Bronchial epithelial cell (primary cell): ENCODE results near the gene AGPS. TPM values are rescaled to one million over a fixed set of nuclear protein-coding genes. Genes with fewer than 3 reads are reported as not detected.
A peak's percentile ranks its signal among the peaks of the same experiment; 100 is the strongest.

Experiments
- DNase-seq: peaks from one replicate; pipeline ENCODE4 v3.0.0-alpha.2; 2010; ENCODE audit warnings: low read depth
- FAIRE-seq: peaks from 2 replicates; lab custom pipeline; 2011; peaks lifted over from hg19 to GRCh38; lab: Jason Lieb, UNC
- H3K27me3 ChIP-seq: 2 replicates; pipeline ENCODE4 v1.5.1; 2011; ENCODE audit warnings: low read length; ENCODE audit not compliant: control insufficient read depth, insufficient read depth
- H3K36me3 ChIP-seq: 2 replicates; pipeline ENCODE4 v1.5.1; 2011; ENCODE audit warnings: low read length; ENCODE audit not compliant: control insufficient read depth, insufficient read depth
- H3K4me3 ChIP-seq: 2 replicates; pipeline ENCODE4 v1.5.1; 2011; ENCODE audit warnings: mild to moderate bottlenecking, low read depth, low read length, control low read depth
- total RNA-seq: library from RNA; depleted of rRNA; stranded (reverse); fragments of >200 nt; gene quantifications from 2 replicates; pipeline ENCODE4 v1.2.1, GENCODE V29; 2014
- TF ChIP-seq, protein P1 (sequence below): IDR thresholded peaks from 2 replicates; pipeline ENCODE4 v1.5.1; 2011; ENCODE audit warnings: mild to moderate bottlenecking, moderate library complexity, low read length, control low read depth, inconsistent platforms; ENCODE audit not compliant: insufficient read depth, severe bottlenecking

Gene AGPS
- total RNA-seq, 1 donor from 2014 or later, result 34.8 TPM

DNA sequence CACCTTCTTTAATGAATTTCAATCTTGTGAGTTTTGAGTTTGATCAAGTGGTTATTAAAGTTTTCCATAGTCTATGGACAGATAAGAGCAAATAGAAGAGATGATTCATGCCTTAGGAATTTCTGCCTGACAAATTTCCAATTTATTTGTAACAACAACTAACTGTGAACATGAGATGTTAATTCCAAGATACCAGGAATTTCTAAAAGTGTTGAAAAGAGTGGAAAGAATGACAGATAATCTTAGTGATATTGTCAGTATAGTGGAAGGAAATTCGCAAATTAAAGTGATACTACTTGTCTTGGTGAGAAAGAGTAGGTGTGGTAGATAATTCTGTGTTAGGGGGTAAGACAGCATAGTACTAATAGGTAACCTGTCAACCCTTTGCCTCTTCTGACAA is 82.4 kb downstream of the AGPS start:
- FAIRE-seq, result no peak
- TF ChIP-seq, protein P1, sequence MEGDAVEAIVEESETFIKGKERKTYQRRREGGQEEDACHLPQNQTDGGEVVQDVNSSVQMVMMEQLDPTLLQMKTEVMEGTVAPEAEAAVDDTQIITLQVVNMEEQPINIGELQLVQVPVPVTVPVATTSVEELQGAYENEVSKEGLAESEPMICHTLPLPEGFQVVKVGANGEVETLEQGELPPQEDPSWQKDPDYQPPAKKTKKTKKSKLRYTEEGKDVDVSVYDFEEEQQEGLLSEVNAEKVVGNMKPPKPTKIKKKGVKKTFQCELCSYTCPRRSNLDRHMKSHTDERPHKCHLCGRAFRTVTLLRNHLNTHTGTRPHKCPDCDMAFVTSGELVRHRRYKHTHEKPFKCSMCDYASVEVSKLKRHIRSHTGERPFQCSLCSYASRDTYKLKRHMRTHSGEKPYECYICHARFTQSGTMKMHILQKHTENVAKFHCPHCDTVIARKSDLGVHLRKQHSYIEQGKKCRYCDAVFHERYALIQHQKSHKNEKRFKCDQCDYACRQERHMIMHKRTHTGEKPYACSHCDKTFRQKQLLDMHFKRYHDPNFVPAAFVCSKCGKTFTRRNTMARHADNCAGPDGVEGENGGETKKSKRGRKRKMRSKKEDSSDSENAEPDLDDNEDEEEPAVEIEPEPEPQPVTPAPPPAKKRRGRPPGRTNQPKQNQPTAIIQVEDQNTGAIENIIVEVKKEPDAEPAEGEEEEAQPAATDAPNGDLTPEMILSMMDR, result no peak

DNA sequence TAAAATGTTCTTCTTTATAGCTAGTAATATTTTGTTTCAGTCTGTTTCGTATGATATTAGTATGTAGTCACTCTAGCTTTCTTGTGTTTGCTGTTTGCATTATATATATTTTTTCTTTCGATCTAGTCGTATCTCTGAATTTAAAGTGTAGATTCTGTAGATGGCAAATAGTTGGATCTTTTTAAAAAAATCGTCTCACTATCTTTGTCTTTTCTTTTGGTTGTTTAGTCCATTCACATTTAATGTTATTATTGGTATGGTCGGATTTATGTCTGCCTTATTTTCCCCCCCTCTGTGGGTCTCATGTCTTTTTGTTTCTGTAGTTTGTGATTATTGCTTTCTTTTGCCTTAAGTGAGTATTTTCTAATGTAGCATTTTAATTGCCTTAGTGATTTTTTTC is 84.3 kb downstream of the AGPS start:
- TF ChIP-seq, protein P1, result no peak
- DNase-seq (no peak), FAIRE-seq (no peak)
- no peak overlapping the region for H3K4me3 ChIP-seq
- no peaks in the 10 kb centered on the region for H3K27me3 ChIP-seq
- no peaks in the 10 kb centered on the region for H3K36me3 ChIP-seq

More for the DNA sequence above, 82.4 kb downstream of the AGPS start:
- H3K27me3 ChIP-seq, result no peaks in the 10 kb centered on the region
- DNase-seq, result peak; percentile 76
- H3K36me3 ChIP-seq, result no peaks in the 10 kb centered on the region
- H3K4me3 ChIP-seq, result no peak overlapping the region

DNA sequence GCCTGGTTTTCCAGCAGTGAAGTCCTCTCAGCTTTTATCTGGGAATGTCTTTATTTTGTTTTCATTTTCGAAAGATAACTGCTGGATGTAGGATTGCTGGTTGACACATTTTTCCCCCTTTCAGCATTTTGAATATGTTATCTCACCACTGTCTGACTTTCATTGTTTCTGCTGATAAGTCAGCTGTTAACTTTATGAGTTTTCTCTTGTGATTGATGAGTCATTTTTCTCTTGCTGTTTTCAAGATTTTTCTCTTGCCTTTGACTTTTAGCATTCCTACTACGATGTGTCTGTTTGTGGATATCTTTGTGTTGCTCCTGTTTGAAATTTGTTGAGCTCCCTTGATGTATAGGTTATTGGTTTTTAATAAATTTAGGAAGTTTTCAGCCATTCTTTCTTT is 85.5 kb downstream of the AGPS start:
- Histone ChIP-seq H3K36me3 (no peaks in the 10 kb centered on the region), H3K27me3 (no peaks in the 10 kb centered on the region), H3K4me3 (no peak overlapping the region)
- no peak for FAIRE-seq
- TF ChIP-seq, protein P1, result no peak
- no peak for DNase-seq

DNA sequence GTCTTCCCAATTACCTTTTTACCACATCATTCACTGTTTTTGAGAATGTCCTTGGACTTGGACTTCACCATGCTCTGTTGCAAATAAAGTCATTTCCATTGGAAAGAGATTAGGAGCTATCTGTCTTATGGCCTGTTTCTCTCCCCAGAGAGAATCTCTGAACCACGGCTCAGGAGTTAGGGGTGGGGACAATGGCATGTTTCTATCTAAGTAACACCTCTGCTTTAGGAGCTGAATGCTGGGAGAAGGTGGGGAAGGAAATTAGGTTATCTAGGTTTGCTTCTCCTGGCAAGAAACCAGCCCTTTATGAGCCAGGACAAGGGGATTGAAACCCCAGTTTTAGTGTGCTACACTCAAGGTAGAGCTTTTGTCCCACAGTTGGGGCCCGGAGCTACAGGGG is 86.3 kb downstream of the AGPS start:
- DNase-seq (no peak), FAIRE-seq (no peak)
- TF ChIP-seq, protein P1, result no peak
- no peak overlapping the region for H3K4me3 ChIP-seq
- H3K36me3 ChIP-seq, result no peaks in the 10 kb centered on the region
- no peaks in the 10 kb centered on the region for H3K27me3 ChIP-seq

DNA sequence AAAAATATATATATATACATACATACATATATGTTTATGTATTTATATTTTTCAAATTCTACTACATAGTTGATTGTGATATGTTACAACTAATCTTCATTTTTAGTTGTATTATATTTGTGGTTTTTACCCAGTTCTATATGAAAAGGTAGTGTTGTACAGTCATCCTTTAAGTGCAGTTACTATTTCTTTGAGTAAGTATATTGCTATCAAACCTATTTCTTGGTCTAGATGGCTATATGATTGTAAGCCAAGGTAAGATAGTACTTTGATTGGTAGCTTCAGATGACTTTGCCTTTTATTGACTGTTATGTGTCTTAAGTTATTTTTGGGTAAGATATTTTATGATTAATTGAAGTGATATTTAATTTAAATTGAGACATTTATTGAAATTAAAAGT is 89.6 kb downstream of the AGPS start:
- FAIRE-seq, result no peak
- H3K4me3 ChIP-seq, result no peak overlapping the region
- no peak for DNase-seq
- H3K36me3 ChIP-seq, result no peaks in the 10 kb centered on the region
- H3K27me3 ChIP-seq, result no peaks in the 10 kb centered on the region
- TF ChIP-seq, protein P1, result no peak

DNA sequence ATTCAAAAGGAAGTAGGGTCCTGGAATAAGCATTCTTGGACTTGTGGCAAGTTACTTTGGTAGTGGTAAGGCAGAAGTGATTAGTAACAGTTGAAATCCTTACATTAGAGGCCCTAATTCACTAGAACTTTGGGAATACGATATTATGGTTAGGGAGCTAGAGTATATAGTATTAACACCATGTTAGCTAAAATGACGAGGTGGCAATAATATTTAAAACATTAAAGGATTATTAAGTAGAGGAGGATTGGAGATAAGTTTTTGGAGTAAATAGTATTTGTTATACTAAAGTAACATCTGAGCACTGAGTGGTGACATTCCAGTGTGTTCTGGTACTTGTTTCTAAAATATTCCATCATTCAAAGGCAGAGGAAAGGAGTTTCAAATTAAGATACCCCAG is 91.0 kb downstream of the AGPS start:
- Histone ChIP-seq H3K4me3 (no peak overlapping the region), H3K27me3 (no peaks in the 10 kb centered on the region), H3K36me3 (no peaks in the 10 kb centered on the region)
- no peak for DNase-seq
- FAIRE-seq, result no peak
- TF ChIP-seq, protein P1, result no peak
